Thoracic aorta (tissue), 2 donors: ENCODE data around the gene C6orf47. TPM values are rescaled to one million over a fixed set of nuclear protein-coding genes. Genes with fewer than 3 reads are reported as not detected.
"Not testable (repeated sequence)": the region's sequence is repeated elsewhere in the genome, so short reads cannot be mapped to it uniquely, and the experiment has no call there.

Experiments used
- ATAC-seq: fragments of 150-250 bp; one replicate; pipeline ENCODE4 v1.8.0; 2017; ENCODE audit warnings: low read depth; ENCODE audit not compliant: insufficient number of reproducible peaks, low FRiP score
- DNase-seq: peaks from one replicate; pipeline ENCODE4 v3.0.0-alpha.2; 2020; ENCODE audit warnings: low spot score
- H3K27ac ChIP-seq, 2 donors: fragments of 200-600 bp; sonication (generic); 1 replicate in 1 of 2; 2 replicates in 1 of 2; pipeline ENCODE4 v1.5.1; 2016; ENCODE audit warnings: mild to moderate bottlenecking in 2 of 2, moderate library complexity in 2 of 2
- H3K27me3 ChIP-seq: fragments of 200-600 bp; sonication (generic); replicated peaks from 2 replicates; pipeline ENCODE4 v1.6.0; 2016; ENCODE audit warnings: mild to moderate bottlenecking; ENCODE audit not compliant: insufficient read depth
- H3K36me3 ChIP-seq: fragments of 200-600 bp; sonication (generic); one replicate; pipeline ENCODE4 v1.5.1; 2016
- H3K4me1 ChIP-seq, 2 donors: fragments of 200-600 bp; sonication (generic); 1 replicate in 1 of 2; 2 replicates in 1 of 2; pipeline versions ENCODE4 v1.5.1 to v1.6.0; 2016; ENCODE audit warnings: low read depth in 2 of 2, mild to moderate bottlenecking in 1 of 2; ENCODE audit not compliant: control insufficient read depth in 1 of 2
- H3K4me3 ChIP-seq: fragments of 200-600 bp; sonication (generic); 2 replicates; pipeline ENCODE4 v1.5.1; 2016; ENCODE audit warnings: mild to moderate bottlenecking
- H3K9me3 ChIP-seq: fragments of 200-600 bp; sonication (generic); 2 replicates; pipeline ENCODE4 v1.5.1; 2016
- total RNA-seq, 2 donors: library from RNA; depleted of rRNA; stranded (reverse); fragments of >200 nt; gene quantifications; one replicate each; pipeline versions ENCODE4 v1.1.0 to v1.2.3, GENCODE V29; 2016
- TF ChIP-seq, protein P1 (sequence below): fragments of 200-600 bp; sonication (generic); IDR thresholded peaks from one replicate; pipeline ENCODE4 v1.5.1; 2019; ENCODE audit warnings: antibody characterized with exemption

C6orf47 gene, protein sequence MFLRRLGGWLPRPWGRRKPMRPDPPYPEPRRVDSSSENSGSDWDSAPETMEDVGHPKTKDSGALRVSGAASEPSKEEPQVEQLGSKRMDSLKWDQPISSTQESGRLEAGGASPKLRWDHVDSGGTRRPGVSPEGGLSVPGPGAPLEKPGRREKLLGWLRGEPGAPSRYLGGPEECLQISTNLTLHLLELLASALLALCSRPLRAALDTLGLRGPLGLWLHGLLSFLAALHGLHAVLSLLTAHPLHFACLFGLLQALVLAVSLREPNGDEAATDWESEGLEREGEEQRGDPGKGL
- total RNA-seq = 10 to 100 TPM; 23.7 to 40.1 TPM

DNA sequence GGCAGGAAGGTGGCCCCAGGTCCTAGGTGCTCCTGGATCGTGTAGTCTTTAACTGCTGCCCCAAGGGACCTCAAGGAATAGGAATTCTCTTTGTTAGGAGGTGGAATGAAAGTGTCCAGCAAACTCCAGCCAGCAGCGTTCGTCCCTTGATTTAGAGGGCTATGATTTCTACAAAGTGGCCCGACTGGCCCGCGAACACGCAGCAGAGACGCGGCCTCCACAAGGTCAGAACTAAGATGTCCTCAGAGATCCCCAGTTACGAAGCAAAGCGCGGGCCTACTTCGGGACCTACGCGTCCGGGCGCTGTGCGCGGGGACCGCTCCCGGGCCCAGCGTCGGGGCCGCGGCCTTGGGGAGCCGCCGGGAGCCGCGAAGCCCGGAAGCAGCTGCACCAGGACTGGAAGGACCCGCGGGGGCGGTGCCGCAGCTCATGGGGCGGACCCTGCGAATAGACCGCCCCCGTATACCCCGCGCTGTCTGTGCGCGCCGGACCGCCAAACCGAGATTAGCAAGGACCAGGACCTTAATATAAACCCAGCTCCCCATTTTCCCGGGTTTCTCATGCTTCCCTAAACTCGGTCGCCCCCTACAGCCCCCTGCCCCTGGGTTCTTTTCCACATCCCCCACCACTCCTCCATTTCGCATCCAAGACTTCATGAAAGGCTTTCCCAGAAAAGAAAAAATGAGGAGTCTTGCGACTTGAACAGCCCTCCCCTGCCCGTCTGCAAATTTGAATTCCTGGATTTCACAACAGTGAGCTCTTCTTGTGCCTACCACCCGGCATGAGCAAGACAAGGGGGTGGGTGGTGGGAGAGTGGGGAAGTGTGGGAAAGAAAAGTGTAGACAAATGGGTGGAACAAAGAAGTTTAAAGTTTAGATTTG lies at the start of gene C6orf47:
Gene C6orf47 (minus strand): TSS at position 398 of the 881 bp plus-strand sequence. CDS start 831 bp downstream, outside the sequence.
- Histone ChIP-seq H3K36me3 (no peaks in the 10 kb centered on the region), H3K9me3 (no peaks in the 10 kb centered on the region), H3K4me1 (peaks cover 25 to 61% of the 10 kb centered on the region in 2 donors), H3K27me3 (no peaks in the 10 kb centered on the region), H3K4me3 (peak within 1 kb of the TSS; percentile 82), H3K27ac (peak within 1 kb of the TSS; percentile 82 to 90)
- TF ChIP-seq, protein P1, sequence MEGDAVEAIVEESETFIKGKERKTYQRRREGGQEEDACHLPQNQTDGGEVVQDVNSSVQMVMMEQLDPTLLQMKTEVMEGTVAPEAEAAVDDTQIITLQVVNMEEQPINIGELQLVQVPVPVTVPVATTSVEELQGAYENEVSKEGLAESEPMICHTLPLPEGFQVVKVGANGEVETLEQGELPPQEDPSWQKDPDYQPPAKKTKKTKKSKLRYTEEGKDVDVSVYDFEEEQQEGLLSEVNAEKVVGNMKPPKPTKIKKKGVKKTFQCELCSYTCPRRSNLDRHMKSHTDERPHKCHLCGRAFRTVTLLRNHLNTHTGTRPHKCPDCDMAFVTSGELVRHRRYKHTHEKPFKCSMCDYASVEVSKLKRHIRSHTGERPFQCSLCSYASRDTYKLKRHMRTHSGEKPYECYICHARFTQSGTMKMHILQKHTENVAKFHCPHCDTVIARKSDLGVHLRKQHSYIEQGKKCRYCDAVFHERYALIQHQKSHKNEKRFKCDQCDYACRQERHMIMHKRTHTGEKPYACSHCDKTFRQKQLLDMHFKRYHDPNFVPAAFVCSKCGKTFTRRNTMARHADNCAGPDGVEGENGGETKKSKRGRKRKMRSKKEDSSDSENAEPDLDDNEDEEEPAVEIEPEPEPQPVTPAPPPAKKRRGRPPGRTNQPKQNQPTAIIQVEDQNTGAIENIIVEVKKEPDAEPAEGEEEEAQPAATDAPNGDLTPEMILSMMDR = no peak
- DNase-seq = peak; percentile 54
- ATAC-seq = peak; percentile 48

DNA sequence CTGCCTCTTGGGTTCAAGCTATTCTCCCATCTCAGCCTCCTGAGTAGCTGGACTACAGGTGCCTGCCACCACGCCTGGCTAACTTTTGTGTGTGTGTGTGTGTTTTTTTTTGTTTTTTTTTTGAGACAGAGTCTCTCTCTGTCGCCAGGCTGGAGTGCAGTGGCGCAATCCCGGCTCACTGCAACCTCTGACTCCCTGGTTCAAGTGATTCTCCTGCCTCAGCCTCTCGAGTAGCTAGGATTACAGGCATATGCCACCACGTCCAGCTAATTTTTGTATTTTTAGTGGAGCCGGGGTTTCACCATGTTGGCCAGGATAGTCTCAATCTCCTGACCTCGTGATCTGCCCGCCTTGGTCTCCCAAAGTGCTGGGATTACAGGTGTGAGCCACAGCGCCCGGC lies 48.6 kb upstream of the C6orf47 start:
- H3K27me3 ChIP-seq, H3K4me1 ChIP-seq, H3K9me3 ChIP-seq, DNase-seq, ATAC-seq, H3K4me3 ChIP-seq, H3K27ac ChIP-seq, H3K36me3 ChIP-seq: not testable (repeated sequence)

DNA sequence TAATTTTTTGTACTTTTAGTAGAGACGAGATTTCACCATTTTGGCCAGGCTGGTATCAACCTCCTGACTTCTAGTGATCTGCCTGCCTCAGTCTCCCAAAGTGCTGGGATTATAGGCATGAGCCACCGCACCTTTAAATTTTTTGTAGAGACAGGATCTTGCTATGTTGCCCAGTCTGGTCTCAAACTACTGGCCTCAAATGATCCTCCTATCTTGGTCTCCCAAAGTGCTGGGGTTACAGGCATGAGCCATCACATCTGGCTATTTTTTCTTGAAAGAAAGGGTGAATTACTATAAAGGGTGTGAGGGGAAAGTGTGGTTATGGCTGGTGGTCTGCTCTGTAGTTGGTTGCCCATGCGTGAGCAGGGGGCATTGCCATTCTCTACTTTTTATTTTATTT lies 47.6 kb upstream of the C6orf47 start:
- Histone ChIP-seq H3K27ac (no peak overlapping the region), H3K36me3 (no peaks in the 10 kb centered on the region), H3K4me1 (peaks cover 3 to 6% of the 10 kb centered on the region in 2 donors), H3K27me3 (no peaks in the 10 kb centered on the region), H3K9me3 (no peaks in the 10 kb centered on the region), H3K4me3 (no peak overlapping the region)
- DNase-seq (no peak), ATAC-seq (no peak)
- TF ChIP-seq, protein P1 = no peak

DNA sequence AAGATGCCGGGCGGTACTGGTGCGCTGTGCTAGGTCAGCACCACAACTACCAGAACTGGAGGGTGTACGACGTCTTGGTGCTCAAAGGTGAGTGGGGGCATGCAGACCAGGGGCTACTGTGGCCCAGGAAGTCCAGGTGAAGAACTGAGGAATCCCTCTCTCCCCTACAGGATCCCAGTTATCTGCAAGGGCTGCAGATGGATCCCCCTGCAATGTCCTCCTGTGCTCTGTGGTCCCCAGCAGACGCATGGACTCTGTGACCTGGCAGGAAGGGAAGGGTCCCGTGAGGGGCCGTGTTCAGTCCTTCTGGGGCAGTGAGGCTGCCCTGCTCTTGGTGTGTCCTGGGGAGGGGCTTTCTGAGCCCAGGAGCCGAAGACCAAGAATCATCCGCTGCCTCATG lies 47.1 kb upstream of the C6orf47 start:
- ATAC-seq (no peak), DNase-seq (no peak)
- Histone ChIP-seq H3K27ac (no peak overlapping the region), H3K27me3 (no peaks in the 10 kb centered on the region), H3K9me3 (no peaks in the 10 kb centered on the region), H3K4me1 (peaks cover 3 to 6% of the 10 kb centered on the region in 2 donors), H3K36me3 (no peaks in the 10 kb centered on the region), H3K4me3 (no peak overlapping the region)
- TF ChIP-seq, protein P1 = no peak

DNA sequence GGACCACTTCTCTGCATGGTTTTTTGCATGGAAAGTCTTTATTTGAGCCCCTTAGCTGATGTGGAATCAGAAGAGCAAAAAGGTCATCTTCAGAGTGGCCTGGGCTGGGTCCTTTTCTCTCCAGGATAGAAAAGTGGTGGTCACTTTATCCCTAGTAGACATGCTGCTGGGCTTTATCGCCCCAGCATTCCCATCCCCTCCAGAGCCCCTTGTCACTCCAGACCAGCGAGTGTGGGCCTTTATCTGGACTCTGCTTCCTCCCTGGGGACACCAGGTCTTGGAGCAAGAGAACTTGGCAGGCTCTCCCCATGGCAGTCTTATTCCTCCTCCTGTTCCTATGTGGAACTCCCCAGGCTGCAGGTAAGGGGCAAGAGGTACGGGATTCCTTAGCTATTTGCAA lies 46.0 kb upstream of the C6orf47 start, which contains the start of gene LY6G6F:
Gene LY6G6F (plus strand): TSS at position 268 of the 400 bp plus-strand sequence. CDS start 41 bp downstream, at position 309.
- H3K4me1 ChIP-seq = peaks cover 10 to 13% of the 10 kb centered on the region in 2 donors
- H3K36me3 ChIP-seq = no peaks in the 10 kb centered on the region
- TF ChIP-seq, protein P1 = no peak
- no peaks in the 10 kb centered on the region for H3K9me3 ChIP-seq
- no peak within 1 kb of the TSS for H3K4me3 ChIP-seq
- no peak for ATAC-seq
- no peak within 1 kb of the TSS for H3K27ac ChIP-seq
- H3K27me3 ChIP-seq = no peaks in the 10 kb centered on the region
- DNase-seq = no peak
